SU-DHL-6 (cell line): ENCODE data around the gene SF3A1.

Experiments
- CTCF ChIP-seq: fragments of 200-600 bp; sonication (generic); IDR thresholded peaks from one replicate; pipeline ENCODE4 v1.5.1; 2017; ENCODE audit warnings: antibody characterized with exemption, mild to moderate bottlenecking, low read length, moderate library complexity; ENCODE audit not compliant: insufficient read depth, poor library complexity, severe bottlenecking
- EZH2phosphoT487 ChIP-seq: fragments of 200-600 bp; sonication (generic), shearing (Covaris generic); conservative IDR thresholded peaks from 2 replicates; pipeline ENCODE4 v1.6.1; 2018; ENCODE audit warnings: mild to moderate bottlenecking, antibody characterized with exemption, low read length, moderate library complexity, mixed read lengths

GRCh38 chr22:30362651-30363281 is 6.1 kb upstream of the SF3A1 start:
- no peak for TF ChIP-seq CTCF
- TF ChIP-seq EZH2phosphoT487, result no peak
